ENCODE results near the gene XBP1.
"Not testable (repeated sequence)": the region's sequence is repeated elsewhere in the genome, so short reads cannot be mapped to it uniquely, and the experiment has no call there.

Gene XBP1

GRCh38 chr22:28800308-28801041 is at the start of gene XBP1:
TSS of gene XBP1 (minus strand) at chr22:28800569.
- peak; percentile 95 for DNase-seq (ENCODE audit: low read depth, low spot score)
- TF ChIP-seq CTCF (IDR thresholded peaks at IDR 0.05; ENCODE audit: low read depth, low read length) = no peak
- in situ Hi-C loops (cut with HindIII; ENCODE audit: low sequenced_read_pairs) = no loop called here
- peak within 1 kb of the TSS; percentile 64 for H3K4me3 ChIP-seq (ENCODE audit: low read depth, low read length)

GRCh38 chr22:28846994-28847393 is 46.6 kb upstream of the XBP1 start:
- H3K4me3 ChIP-seq (ENCODE audit: low read depth, low read length) = no peak overlapping the region
- in situ Hi-C loops (cut with HindIII; ENCODE audit: low sequenced_read_pairs) = no loop called here
- DNase-seq (ENCODE audit: low read depth, low spot score) = no peak
- TF ChIP-seq CTCF (IDR thresholded peaks at IDR 0.05; ENCODE audit: low read depth, low read length) = no peak

- H3K4me3 ChIP-seq (ENCODE audit: low read depth, low read length); in situ Hi-C loops (cut with HindIII; ENCODE audit: low sequenced_read_pairs); DNase-seq (ENCODE audit: low read depth, low spot score): not testable (repeated sequence)
Observed at GRCh38 chr22:28844277-28844676, 43.9 kb upstream of the XBP1 start.

- no peak for DNase-seq (ENCODE audit: low read depth, low spot score)
- no peak for TF ChIP-seq CTCF (IDR thresholded peaks at IDR 0.05; ENCODE audit: low read depth, low read length)
- in situ Hi-C loops (cut with HindIII; ENCODE audit: low sequenced_read_pairs) = no loop called here
- H3K4me3 ChIP-seq (ENCODE audit: low read depth, low read length) = no peak overlapping the region
Observed at GRCh38 chr22:28843633-28844032, 43.3 kb upstream of the XBP1 start.

GRCh38 chr22:28841111-28841510 is 40.7 kb upstream of the XBP1 start:
- no peak for DNase-seq (ENCODE audit: low read depth, low spot score)
- no peak for TF ChIP-seq CTCF (IDR thresholded peaks at IDR 0.05; ENCODE audit: low read depth, low read length)
- in situ Hi-C loops (cut with HindIII; ENCODE audit: low sequenced_read_pairs) = no loop called here
- no peak overlapping the region for H3K4me3 ChIP-seq (ENCODE audit: low read depth, low read length)

- in situ Hi-C loops (cut with HindIII; ENCODE audit: low sequenced_read_pairs) = no loop called here
- TF ChIP-seq CTCF (IDR thresholded peaks at IDR 0.05; ENCODE audit: low read depth, low read length) = no peak
Observed at GRCh38 chr22:28838971-28839370, 38.6 kb upstream of the XBP1 start.

GRCh38 chr22:28837640-28838039 is 37.3 kb upstream of the XBP1 start:
- DNase-seq (ENCODE audit: low read depth, low spot score) = no peak

More at GRCh38 chr22:28838971-28839370, 38.6 kb upstream of the XBP1 start:
- DNase-seq (ENCODE audit: low read depth, low spot score) = no peak
- H3K4me3 ChIP-seq (ENCODE audit: low read depth, low read length) = no peak overlapping the region

More at GRCh38 chr22:28837640-28838039, 37.3 kb upstream of the XBP1 start:
- H3K4me3 ChIP-seq (ENCODE audit: low read depth, low read length) = no peak overlapping the region
- in situ Hi-C loops (cut with HindIII; ENCODE audit: low sequenced_read_pairs) = no loop called here
- TF ChIP-seq CTCF (IDR thresholded peaks at IDR 0.05; ENCODE audit: low read depth, low read length) = no peak

Measured in astrocyte of the spinal cord (primary cell).